ENCODE measurements around the gene QTRT2. TPM values are rescaled to one million over a fixed set of nuclear protein-coding genes. Genes with fewer than 3 reads are reported as not detected.

Gene QTRT2
- total and polyA plus RNA-seq, 2 of the 8 experiments (the other 6 are each of a cell fraction or from before 2014, with no cell fraction given): 13.3 to 54.5 TPM

GRCh38 chr3:114112696-114113095, 56.2 kb downstream of the QTRT2 start (continued):
- TF ChIP-seq, protein P1, sequence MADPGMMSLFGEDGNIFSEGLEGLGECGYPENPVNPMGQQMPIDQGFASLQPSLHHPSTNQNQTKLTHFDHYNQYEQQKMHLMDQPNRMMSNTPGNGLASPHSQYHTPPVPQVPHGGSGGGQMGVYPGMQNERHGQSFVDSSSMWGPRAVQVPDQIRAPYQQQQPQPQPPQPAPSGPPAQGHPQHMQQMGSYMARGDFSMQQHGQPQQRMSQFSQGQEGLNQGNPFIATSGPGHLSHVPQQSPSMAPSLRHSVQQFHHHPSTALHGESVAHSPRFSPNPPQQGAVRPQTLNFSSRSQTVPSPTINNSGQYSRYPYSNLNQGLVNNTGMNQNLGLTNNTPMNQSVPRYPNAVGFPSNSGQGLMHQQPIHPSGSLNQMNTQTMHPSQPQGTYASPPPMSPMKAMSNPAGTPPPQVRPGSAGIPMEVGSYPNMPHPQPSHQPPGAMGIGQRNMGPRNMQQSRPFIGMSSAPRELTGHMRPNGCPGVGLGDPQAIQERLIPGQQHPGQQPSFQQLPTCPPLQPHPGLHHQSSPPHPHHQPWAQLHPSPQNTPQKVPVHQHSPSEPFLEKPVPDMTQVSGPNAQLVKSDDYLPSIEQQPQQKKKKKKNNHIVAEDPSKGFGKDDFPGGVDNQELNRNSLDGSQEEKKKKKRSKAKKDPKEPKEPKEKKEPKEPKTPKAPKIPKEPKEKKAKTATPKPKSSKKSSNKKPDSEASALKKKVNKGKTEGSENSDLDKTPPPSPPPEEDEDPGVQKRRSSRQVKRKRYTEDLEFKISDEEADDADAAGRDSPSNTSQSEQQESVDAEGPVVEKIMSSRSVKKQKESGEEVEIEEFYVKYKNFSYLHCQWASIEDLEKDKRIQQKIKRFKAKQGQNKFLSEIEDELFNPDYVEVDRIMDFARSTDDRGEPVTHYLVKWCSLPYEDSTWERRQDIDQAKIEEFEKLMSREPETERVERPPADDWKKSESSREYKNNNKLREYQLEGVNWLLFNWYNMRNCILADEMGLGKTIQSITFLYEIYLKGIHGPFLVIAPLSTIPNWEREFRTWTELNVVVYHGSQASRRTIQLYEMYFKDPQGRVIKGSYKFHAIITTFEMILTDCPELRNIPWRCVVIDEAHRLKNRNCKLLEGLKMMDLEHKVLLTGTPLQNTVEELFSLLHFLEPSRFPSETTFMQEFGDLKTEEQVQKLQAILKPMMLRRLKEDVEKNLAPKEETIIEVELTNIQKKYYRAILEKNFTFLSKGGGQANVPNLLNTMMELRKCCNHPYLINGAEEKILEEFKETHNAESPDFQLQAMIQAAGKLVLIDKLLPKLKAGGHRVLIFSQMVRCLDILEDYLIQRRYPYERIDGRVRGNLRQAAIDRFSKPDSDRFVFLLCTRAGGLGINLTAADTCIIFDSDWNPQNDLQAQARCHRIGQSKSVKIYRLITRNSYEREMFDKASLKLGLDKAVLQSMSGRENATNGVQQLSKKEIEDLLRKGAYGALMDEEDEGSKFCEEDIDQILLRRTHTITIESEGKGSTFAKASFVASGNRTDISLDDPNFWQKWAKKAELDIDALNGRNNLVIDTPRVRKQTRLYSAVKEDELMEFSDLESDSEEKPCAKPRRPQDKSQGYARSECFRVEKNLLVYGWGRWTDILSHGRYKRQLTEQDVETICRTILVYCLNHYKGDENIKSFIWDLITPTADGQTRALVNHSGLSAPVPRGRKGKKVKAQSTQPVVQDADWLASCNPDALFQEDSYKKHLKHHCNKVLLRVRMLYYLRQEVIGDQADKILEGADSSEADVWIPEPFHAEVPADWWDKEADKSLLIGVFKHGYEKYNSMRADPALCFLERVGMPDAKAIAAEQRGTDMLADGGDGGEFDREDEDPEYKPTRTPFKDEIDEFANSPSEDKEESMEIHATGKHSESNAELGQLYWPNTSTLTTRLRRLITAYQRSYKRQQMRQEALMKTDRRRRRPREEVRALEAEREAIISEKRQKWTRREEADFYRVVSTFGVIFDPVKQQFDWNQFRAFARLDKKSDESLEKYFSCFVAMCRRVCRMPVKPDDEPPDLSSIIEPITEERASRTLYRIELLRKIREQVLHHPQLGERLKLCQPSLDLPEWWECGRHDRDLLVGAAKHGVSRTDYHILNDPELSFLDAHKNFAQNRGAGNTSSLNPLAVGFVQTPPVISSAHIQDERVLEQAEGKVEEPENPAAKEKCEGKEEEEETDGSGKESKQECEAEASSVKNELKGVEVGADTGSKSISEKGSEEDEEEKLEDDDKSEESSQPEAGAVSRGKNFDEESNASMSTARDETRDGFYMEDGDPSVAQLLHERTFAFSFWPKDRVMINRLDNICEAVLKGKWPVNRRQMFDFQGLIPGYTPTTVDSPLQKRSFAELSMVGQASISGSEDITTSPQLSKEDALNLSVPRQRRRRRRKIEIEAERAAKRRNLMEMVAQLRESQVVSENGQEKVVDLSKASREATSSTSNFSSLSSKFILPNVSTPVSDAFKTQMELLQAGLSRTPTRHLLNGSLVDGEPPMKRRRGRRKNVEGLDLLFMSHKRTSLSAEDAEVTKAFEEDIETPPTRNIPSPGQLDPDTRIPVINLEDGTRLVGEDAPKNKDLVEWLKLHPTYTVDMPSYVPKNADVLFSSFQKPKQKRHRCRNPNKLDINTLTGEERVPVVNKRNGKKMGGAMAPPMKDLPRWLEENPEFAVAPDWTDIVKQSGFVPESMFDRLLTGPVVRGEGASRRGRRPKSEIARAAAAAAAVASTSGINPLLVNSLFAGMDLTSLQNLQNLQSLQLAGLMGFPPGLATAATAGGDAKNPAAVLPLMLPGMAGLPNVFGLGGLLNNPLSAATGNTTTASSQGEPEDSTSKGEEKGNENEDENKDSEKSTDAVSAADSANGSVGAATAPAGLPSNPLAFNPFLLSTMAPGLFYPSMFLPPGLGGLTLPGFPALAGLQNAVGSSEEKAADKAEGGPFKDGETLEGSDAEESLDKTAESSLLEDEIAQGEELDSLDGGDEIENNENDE (IDR thresholded peaks at IDR 0.05; ENCODE audit: insufficient replicate concordance, low read length): no peak
- TF ChIP-seq RBBP5 (IDR thresholded peaks at IDR 0.05; ENCODE audit: borderline replicate concordance, low read depth, low read length) (no peak), USF2 (IDR thresholded peaks at IDR 0.05; ENCODE audit: low read length) (no peak), POLR2AphosphoS5 (IDR thresholded peaks at IDR 0.05; ENCODE audit: low read depth, low read length) (no peak), SIRT6 (IDR thresholded peaks at IDR 0.05; ENCODE audit: low read length) (no peak)

All from H1 (cell line).